GM21360 (cell line): ENCODE data around the gene TUB.

Experiments used
- ATAC-seq: cut with Tn5 transposase; IDR thresholded peaks from one replicate; pipeline ENCODE4 v1.9.1; 2021; ENCODE audit warnings: mild to moderate bottlenecking, moderate library complexity; ENCODE audit not compliant: unreplicated experiment

Gene TUB

GRCh38 chr11:8103909-8104308 lies 22.9 kb downstream of the TUB start:
- no peak for ATAC-seq

- ATAC-seq: no peak
Measured at GRCh38 chr11:8105133-8105532, 24.1 kb downstream of the TUB start.

- no peak for ATAC-seq
Measured at GRCh38 chr11:8105666-8106065, 24.7 kb downstream of the TUB start.

- no peak for ATAC-seq
Measured at GRCh38 chr11:8106679-8107078, 25.7 kb downstream of the TUB start.

DNA sequence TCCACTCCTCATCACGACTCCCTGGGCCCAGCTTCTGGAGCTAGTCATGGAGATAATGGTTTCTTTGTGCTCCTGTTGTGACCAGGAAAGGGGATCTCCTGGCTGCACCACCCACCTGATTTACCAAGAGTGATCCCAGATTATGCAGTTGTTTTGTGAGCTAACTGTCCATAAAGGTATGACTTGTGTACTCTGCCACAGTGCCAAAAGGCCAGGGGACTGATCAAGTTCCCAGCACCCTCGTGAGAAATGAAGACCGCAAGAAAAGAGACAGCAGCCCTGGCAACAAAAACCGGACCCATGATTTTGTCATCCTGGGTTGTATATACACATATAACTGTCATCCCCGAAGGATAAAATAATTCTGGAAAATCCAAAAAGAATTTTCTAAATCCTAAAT lies 26.6 kb downstream of the TUB start:
- no peak for ATAC-seq

DNA sequence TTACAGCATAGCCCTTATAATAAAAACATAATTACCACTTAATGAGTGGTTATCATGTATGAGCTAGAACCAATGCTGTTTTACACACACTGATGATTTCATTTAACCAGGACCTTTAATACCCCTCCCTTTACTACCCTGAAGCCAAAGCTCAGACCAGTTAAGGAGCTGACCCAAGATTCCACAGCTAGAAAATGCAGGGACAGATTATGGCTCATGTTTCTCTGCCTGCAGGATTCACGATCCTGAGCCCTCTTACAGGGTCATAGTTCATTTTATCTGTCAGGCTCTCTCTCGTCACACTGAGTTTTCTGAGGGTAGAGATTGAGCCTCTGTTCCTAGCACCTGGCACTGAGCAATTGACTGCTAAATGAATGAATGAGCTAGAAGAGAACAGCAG lies 27.4 kb downstream of the TUB start:
- ATAC-seq: no peak

DNA sequence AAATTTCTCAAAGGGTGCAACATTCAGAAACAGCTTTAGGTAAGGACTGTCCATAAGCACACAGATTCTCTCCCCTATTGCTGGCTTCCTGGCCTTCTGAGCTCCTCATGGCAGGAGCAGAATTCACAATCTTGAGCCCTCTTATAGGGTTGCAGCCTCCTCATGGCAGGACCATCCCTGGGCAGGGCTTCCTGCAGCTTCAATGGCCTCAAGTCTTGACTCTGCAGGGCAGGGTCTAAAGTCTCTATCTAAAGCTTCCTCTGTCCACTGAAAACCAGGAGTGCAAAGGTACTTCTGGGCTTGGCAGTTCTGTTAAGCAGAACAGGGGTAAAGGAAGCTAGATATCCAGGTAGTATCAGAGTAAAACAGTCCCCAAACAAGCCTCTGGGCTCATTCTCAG lies 28.7 kb downstream of the TUB start:
- no peak for ATAC-seq

- no peak for ATAC-seq
Measured at GRCh38 chr11:8110396-8110795, 29.4 kb downstream of the TUB start.

- no peak for ATAC-seq
Measured at GRCh38 chr11:8111636-8112035, 30.6 kb downstream of the TUB start.

DNA sequence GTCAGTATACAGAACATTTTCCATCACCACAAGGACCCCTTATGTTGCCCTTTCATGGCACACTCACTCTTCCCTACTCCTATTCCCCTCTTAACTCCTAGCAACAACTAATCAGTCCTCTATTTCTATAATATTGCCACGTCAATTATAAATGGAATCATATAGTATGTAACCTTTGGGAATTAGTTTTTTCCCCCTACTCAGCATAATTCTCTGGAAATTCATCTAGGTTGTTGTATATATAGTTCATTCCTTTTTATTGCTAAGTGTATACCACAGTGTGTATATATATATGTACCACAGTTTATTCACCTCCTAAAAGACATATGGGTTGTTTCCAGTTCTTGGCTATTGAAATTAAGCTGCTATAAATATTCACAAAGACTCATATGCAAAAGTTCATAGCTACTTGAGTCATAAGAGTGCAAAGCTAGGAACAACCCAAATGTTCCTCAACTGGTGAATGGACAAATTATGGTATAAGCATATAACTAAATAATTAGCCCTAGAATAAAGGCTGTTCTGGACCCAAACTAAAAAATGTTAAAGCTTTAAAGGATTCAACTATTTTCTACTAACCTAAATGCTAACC lies 41.3 kb downstream of the TUB start:
- ATAC-seq: no peak

DNA sequence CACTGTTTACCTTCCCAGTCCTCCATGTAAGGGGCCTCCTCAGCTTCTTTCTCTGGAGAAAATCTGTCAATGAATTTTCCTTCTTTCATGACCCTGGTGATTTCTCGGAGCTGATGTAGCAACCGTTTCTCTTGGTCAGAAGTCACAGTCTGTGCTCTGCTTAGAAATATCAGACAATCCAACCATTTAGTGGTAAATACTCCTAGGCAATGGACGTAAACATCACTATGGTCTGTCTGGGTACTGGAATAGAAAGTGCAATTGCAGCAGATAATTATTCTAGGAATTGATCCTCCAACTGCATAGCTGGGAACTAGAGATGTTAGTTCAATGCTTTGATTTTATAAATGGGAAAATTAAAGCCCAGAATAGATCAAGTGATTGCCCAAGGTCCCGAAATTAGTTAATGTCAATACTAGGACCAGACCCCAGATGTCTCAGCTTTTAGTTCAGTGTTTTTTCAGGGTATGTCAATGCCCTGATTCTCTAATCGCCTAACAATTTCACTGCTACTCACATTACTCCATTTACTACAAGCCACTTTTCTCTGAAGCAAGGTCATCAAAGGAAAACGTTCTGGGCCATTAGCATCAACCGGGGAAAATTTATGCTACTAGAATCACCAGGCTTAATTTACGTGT lies 45.8 kb downstream of the TUB start:
- ATAC-seq: no peak

DNA sequence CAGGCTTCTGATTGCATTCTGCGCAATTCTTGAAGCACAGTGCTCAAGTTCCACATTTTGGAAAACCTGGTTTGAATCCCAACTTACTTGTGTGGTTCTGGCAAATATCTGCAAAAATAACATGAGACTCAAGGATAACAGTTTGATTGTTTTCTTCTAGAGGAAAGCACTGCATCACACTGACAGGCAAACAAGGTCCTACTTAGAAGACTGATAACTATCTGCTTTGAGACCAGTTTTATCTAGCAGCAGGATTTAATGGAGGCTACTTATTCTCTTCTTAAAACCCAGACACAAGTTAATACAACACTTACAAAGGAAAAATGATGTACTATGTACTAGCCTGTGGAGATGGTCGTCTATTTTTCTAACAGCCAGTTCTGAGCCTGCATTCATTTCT lies 46.4 kb downstream of the TUB start:
- no peak for ATAC-seq

GRCh38 chr11:8138526-8138925 lies 57.5 kb downstream of the TUB start:
- no peak for ATAC-seq

DNA sequence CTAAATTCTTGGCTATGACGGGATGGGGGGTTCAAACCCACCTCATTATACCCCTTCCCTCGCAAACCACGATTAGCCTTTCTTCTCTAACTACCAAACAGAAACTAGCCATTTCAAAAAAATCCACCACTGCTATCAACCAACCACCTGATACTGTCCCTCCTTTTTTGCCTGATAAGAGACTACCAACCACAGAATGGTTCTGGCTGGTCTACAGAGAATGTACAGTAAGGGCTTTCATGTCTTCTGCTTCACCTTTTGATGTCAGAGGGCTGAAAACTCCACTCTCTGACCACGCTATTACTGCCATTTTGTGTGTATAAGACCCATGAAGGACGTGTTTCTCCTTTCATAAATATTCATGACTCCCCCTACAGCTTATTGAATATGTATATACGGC lies 68.7 kb downstream of the TUB start:
- ATAC-seq: no peak
